GM12878 (cell line): ENCODE data around the gene HERPUD1. TPM values are rescaled to one million over a fixed set of nuclear protein-coding genes. Genes with fewer than 3 reads are reported as not detected.

ENCODE experiments used
- BHLHE40 ChIP-seq, 2 experiments: fragments of 450-650 bp in 1 of 2; IDR thresholded peaks; 2 replicates each; pipeline ENCODE4 v1.6.1; 2011 to 2017; ENCODE audit warnings: low read depth in 2 of 2, borderline replicate concordance in 1 of 2, improper control_type of control experiment in 1 of 2, low read length in 1 of 2, mild to moderate bottlenecking in 1 of 2
- CHD1 ChIP-seq: IDR thresholded peaks from 2 replicates; pipeline ENCODE4 v1.6.1; 2012; ENCODE audit warnings: low read depth, low read length, improper control_type of control experiment
- CREM ChIP-seq: IDR thresholded peaks from 2 replicates; pipeline ENCODE4 v1.6.1; 2014; ENCODE audit warnings: antibody characterized with exemption, low read depth
- ETV6 ChIP-seq, 2 experiments: fragments of 450-650 bp in 1 of 2; IDR thresholded peaks in 1 of 2; conservative IDR thresholded peaks in 1 of 2; 2 replicates each; pipeline ENCODE4 v1.6.1; 2014; ENCODE audit warnings: antibody characterized with exemption in 1 of 2, borderline replicate concordance in 1 of 2, low read depth in 1 of 2, mild to moderate bottlenecking in 1 of 2, moderate library complexity in 1 of 2
- FOXK2 ChIP-seq: fragments of 450-650 bp; IDR thresholded peaks from 2 replicates; pipeline ENCODE4 v1.6.1; 2017; ENCODE audit warnings: mild to moderate bottlenecking, moderate library complexity
- HCFC1 ChIP-seq: fragments of 150-350 bp; IDR thresholded peaks from 2 replicates; pipeline ENCODE4 v1.6.1; 2014; ENCODE audit warnings: low read length
- IKZF1 ChIP-seq: fragments of 450-650 bp; conservative IDR thresholded peaks from 2 replicates; pipeline ENCODE4 v1.6.1; 2017; ENCODE audit warnings: antibody characterized with exemption, mild to moderate bottlenecking
- IRF4 ChIP-seq: IDR thresholded peaks from 2 replicates; pipeline ENCODE4 v1.6.1; 2011; ENCODE audit warnings: low read depth, low read length
- MEF2B ChIP-seq: fragments of 450-650 bp; IDR thresholded peaks from 2 replicates; pipeline ENCODE4 v1.6.1; 2018; ENCODE audit warnings: mild to moderate bottlenecking, moderate library complexity; ENCODE audit not compliant: partially characterized antibody, poor library complexity, severe bottlenecking
- NFYB ChIP-seq: IDR thresholded peaks from 2 replicates; pipeline ENCODE4 v1.6.1; 2011; ENCODE audit warnings: low read depth, mild to moderate bottlenecking, low read length, improper control_type of control experiment, moderate library complexity; ENCODE audit not compliant: insufficient read depth
- PAX8 ChIP-seq: fragments of 450-650 bp; IDR thresholded peaks from 2 replicates; pipeline ENCODE4 v1.6.1; 2017; ENCODE audit warnings: mild to moderate bottlenecking, moderate library complexity
- POU2F2 ChIP-seq: IDR thresholded peaks from 3 replicates; pipeline ENCODE4 v1.6.1; 2011; ENCODE audit warnings: low read depth, mild to moderate bottlenecking, low read length, borderline replicate concordance
- RBBP5 ChIP-seq: fragments of 200-600 bp; sonication (generic); conservative IDR thresholded peaks from 2 replicates; pipeline ENCODE4 v1.6.1; 2016
- SUPT20H ChIP-seq: IDR thresholded peaks from 2 replicates; pipeline ENCODE4 v1.6.1; 2011; ENCODE audit warnings: low read depth, mild to moderate bottlenecking, low read length, moderate library complexity, borderline replicate concordance; ENCODE audit not compliant: control insufficient read depth
- TAF1 ChIP-seq: IDR thresholded peaks from 2 replicates; pipeline ENCODE4 v1.6.1; 2011; ENCODE audit warnings: mild to moderate bottlenecking, low read depth, low read length, borderline replicate concordance
- TCF3 ChIP-seq: IDR thresholded peaks from 2 replicates; pipeline ENCODE4 v1.6.1; 2012; ENCODE audit warnings: low read depth, mild to moderate bottlenecking, low read length, borderline replicate concordance; ENCODE audit not compliant: insufficient read depth
- ZBED1 ChIP-seq: IDR thresholded peaks from 2 replicates; pipeline ENCODE4 v1.6.1; 2016; ENCODE audit warnings: borderline replicate concordance
- ZSCAN29 ChIP-seq: fragments of 450-650 bp; IDR thresholded peaks from 2 replicates; pipeline ENCODE4 v1.6.1; 2017; ENCODE audit warnings: mild to moderate bottlenecking, moderate library complexity
- polyA plus RNA-seq, 11 experiments: library from polyadenylated mRNA; depleted of rRNA in 4 of 11; unstranded in 6 of 11; stranded (reverse) in 5 of 11; fragments of >200 nt; fragmentation: Nextera tagmentation in 4 of 11; fragmentation: Illumina TruSeq in 1 of 11; extraction: Ambion mirVana in 4 of 11; extraction: Trizol in 1 of 11; gene quantifications; 1 replicate in 1 of 11; 2 replicates in 10 of 11; pipeline versions ENCODE4 v1.2.1 to v1.2.3, GENCODE V29; 2011 to 2016; ENCODE audit warnings: inconsistent platforms in 2 of 11, missing spikeins in 2 of 11, low read depth in 1 of 11
- total RNA-seq, 4 experiments: library from RNA; depleted of rRNA in 3 of 4; stranded (reverse); fragments of >200 nt in 3 of 4; fragmentation: Illumina TruSeq in 1 of 4; extraction: Trizol in 1 of 4; gene quantifications; 2 replicates each; pipeline versions ENCODE4 v1.2.1 to v1.2.3, GENCODE V29; 2013 to 2021
- TF ChIP-seq, protein P1 (sequence below): IDR thresholded peaks from 2 replicates; pipeline ENCODE4 v1.6.1; 2011; ENCODE audit warnings: mild to moderate bottlenecking, low read depth, low read length, moderate library complexity; ENCODE audit not compliant: insufficient replicate concordance
- TF ChIP-seq, protein P2 (sequence below): fragments of 450-650 bp; IDR thresholded peaks from 2 replicates; pipeline ENCODE4 v1.6.1; 2016; ENCODE audit warnings: mild to moderate bottlenecking
- TF ChIP-seq, protein P3 (sequence below): fragments of 450-650 bp; IDR thresholded peaks from 2 replicates; pipeline ENCODE4 v1.6.1; 2017; ENCODE audit warnings: mild to moderate bottlenecking, moderate library complexity
- TF ChIP-seq, protein P4 (sequence below): IDR thresholded peaks from 2 replicates; pipeline ENCODE4 v1.6.1; 2011; ENCODE audit warnings: borderline replicate concordance, low read depth, mild to moderate bottlenecking, moderate library complexity, mixed read lengths, low read length; ENCODE audit not compliant: insufficient read depth; ENCODE audit errors: extremely low read length

The HERPUD1 gene
- total and polyA plus RNA-seq, 10 of the 15 experiments (the other 5 are each of a cell fraction or from before 2014, with no cell fraction given): 32.6 to 212 (median 122) TPM

DNA sequence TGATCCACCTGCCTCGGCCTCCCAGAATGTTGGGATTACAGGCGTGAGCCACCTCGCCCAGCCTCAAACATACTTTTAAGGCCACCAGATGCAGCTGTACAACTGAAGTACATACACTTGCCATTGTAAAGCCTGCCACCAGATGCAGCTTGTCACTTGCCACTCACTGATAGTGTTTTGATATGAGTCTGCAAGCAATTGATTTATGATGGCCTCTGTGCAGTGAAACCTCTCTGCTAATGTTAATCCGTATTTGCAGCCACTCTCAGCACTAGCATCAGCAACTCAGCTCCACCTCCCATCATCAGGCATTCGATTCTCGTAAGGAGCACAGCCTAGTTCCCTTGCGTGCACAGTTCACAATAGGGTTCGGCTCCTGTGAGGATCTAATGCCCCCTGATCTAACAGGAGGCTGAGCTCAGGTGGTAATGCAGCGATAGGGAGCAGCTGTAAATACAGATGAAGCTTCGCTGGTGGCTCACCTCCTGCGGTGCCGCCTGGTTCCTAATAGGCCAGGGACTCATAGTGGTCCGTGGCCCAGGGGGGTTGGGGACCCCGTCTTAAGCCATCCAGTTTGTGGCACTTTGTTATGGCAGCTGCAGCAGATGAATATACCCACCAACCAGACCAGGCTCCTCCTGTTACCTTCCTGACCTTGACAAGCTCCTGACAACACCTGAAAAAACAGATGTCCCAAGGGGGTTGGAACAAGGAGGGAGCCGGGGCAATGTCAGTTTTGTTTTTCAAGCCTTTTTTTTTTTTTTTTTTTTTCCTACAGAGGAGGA is 1.3 kb upstream of the HERPUD1 start (continued):
- TF ChIP-seq, protein P1, sequence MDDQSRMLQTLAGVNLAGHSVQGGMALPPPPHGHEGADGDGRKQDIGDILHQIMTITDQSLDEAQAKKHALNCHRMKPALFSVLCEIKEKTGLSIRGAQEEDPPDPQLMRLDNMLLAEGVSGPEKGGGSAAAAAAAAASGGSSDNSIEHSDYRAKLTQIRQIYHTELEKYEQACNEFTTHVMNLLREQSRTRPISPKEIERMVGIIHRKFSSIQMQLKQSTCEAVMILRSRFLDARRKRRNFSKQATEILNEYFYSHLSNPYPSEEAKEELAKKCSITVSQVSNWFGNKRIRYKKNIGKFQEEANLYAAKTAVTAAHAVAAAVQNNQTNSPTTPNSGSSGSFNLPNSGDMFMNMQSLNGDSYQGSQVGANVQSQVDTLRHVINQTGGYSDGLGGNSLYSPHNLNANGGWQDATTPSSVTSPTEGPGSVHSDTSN: peak; percentile 65
- no peak for TF ChIP-seq RBBP5
- TF ChIP-seq NFYB: no peak
- TF ChIP-seq, protein P2, sequence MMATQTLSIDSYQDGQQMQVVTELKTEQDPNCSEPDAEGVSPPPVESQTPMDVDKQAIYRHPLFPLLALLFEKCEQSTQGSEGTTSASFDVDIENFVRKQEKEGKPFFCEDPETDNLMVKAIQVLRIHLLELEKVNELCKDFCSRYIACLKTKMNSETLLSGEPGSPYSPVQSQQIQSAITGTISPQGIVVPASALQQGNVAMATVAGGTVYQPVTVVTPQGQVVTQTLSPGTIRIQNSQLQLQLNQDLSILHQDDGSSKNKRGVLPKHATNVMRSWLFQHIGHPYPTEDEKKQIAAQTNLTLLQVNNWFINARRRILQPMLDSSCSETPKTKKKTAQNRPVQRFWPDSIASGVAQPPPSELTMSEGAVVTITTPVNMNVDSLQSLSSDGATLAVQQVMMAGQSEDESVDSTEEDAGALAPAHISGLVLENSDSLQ: peak; percentile 70
- 0 out of 2 replicates have a peak, but pooled peaks have one; percentile 18 for TF ChIP-seq TCF3
- TF ChIP-seq ETV6 (conservative IDR thresholded peaks at IDR 0.05 in 1 of 2, IDR thresholded peaks at IDR 0.05 in 1 of 2; ENCODE audit: borderline replicate concordance in 1 of 2, low read depth in 1 of 2): no peak
- no peak for TF ChIP-seq IKZF1
- TF ChIP-seq PAX8: no peak
- TF ChIP-seq HCFC1: no peak
- TF ChIP-seq BHLHE40 (IDR thresholded peaks at IDR 0.05; ENCODE audit: borderline replicate concordance in 1 of 2, low read depth in 2 of 2, low read length in 1 of 2): no peak
- TF ChIP-seq POU2F2: no peak
- TF ChIP-seq CREM: no peak
- no peak for TF ChIP-seq ZSCAN29
- TF ChIP-seq, protein P3, sequence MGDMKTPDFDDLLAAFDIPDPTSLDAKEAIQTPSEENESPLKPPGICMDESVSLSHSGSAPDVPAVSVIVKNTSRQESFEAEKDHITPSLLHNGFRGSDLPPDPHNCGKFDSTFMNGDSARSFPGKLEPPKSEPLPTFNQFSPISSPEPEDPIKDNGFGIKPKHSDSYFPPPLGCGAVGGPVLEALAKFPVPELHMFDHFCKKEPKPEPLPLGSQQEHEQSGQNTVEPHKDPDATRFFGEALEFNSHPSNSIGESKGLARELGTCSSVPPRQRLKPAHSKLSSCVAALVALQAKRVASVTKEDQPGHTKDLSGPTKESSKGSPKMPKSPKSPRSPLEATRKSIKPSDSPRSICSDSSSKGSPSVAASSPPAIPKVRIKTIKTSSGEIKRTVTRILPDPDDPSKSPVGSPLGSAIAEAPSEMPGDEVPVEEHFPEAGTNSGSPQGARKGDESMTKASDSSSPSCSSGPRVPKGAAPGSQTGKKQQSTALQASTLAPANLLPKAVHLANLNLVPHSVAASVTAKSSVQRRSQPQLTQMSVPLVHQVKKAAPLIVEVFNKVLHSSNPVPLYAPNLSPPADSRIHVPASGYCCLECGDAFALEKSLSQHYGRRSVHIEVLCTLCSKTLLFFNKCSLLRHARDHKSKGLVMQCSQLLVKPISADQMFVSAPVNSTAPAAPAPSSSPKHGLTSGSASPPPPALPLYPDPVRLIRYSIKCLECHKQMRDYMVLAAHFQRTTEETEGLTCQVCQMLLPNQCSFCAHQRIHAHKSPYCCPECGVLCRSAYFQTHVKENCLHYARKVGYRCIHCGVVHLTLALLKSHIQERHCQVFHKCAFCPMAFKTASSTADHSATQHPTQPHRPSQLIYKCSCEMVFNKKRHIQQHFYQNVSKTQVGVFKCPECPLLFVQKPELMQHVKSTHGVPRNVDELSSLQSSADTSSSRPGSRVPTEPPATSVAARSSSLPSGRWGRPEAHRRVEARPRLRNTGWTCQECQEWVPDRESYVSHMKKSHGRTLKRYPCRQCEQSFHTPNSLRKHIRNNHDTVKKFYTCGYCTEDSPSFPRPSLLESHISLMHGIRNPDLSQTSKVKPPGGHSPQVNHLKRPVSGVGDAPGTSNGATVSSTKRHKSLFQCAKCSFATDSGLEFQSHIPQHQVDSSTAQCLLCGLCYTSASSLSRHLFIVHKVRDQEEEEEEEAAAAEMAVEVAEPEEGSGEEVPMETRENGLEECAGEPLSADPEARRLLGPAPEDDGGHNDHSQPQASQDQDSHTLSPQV: no peak
- no peak for TF ChIP-seq CHD1
- TF ChIP-seq FOXK2: no peak
- no peak for TF ChIP-seq ZBED1
- TF ChIP-seq MEF2B: peak; percentile 2
- no peak for TF ChIP-seq SUPT20H
- TF ChIP-seq TAF1: no peak
- TF ChIP-seq IRF4: no peak
- TF ChIP-seq, protein P4, sequence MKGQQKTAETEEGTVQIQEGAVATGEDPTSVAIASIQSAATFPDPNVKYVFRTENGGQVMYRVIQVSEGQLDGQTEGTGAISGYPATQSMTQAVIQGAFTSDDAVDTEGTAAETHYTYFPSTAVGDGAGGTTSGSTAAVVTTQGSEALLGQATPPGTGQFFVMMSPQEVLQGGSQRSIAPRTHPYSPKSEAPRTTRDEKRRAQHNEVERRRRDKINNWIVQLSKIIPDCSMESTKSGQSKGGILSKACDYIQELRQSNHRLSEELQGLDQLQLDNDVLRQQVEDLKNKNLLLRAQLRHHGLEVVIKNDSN: no peak
